ENCODE data around the gene DGKZ.

GRCh38 chr11:46414879-46415278 lies 67.6 kb downstream of the DGKZ start:
- TF ChIP-seq POLR2A (IDR thresholded peaks at IDR 0.05) = no peak
- TF ChIP-seq CTCF (IDR thresholded peaks at IDR 0.05) = no peak
